MCF 10A (cell line): ENCODE data around the gene BIN1. TPM values are rescaled to one million over a fixed set of nuclear protein-coding genes. Genes with fewer than 3 reads are reported as not detected.

Experiments used
- BruUV-seq: library from RNA; stranded (reverse); fragments of 400-500 nt; replicated peaks from 2 replicates; lab custom pipeline; 2021; lab: Mats Ljungman, UMichigan
- CTCF ChIA-PET: fragments of 300-600 bp; sonication (Branson Sonifier 250); formaldehyde crosslinking; extraction: SDS; loops from one replicate; lab custom pipeline; 2021; ENCODE audit warnings: antibody characterized with exemption, inconsistent platforms; lab: Yijun Ruan, JAX
- POLR2A ChIA-PET: fragments of 300-600, 350-650 bp; sonication (Branson Sonifier 250); formaldehyde crosslinking; extraction: SDS; loops from one replicate; lab custom pipeline; 2020; ENCODE audit warnings: antibody characterized with exemption, inconsistent platforms; lab: Yijun Ruan, JAX
- DNase-seq: peaks from one replicate; pipeline ENCODE4 v3.0.0-alpha.2; 2018; ENCODE audit not compliant: unreplicated experiment
- H3K27ac Mint-ChIP-seq: one replicate; pipeline ENCODE4 v1.8.0; 2022; ENCODE audit warnings: mild to moderate bottlenecking, low read depth, mixed read lengths; ENCODE audit not compliant: unreplicated experiment
- H3K27me3 Mint-ChIP-seq: one replicate; pipeline ENCODE4 v1.8.0; 2022; ENCODE audit warnings: mixed read lengths; ENCODE audit not compliant: insufficient read depth, unreplicated experiment
- H3K36me3 Mint-ChIP-seq: one replicate; pipeline ENCODE4 v1.8.0; 2022; ENCODE audit warnings: mild to moderate bottlenecking, moderate library complexity, mixed read lengths; ENCODE audit not compliant: insufficient read depth, unreplicated experiment
- H3K4me1 Mint-ChIP-seq: one replicate; pipeline ENCODE4 v1.8.0; 2022; ENCODE audit warnings: mixed read lengths; ENCODE audit not compliant: insufficient read depth, unreplicated experiment
- H3K4me3 Mint-ChIP-seq: one replicate; pipeline ENCODE4 v1.8.0; 2022; ENCODE audit warnings: mild to moderate bottlenecking, moderate library complexity, mixed read lengths; ENCODE audit not compliant: unreplicated experiment
- H3K9me3 Mint-ChIP-seq: one replicate; pipeline ENCODE4 v1.8.0; 2022; ENCODE audit warnings: mixed read lengths; ENCODE audit not compliant: unreplicated experiment
- intact Hi-C: fragments of 100-400 bp; cut with micrococcal nuclease; formaldehyde crosslinking; loops from 2 replicates; pipeline ENCODE4 v1.14.1; 2022
- total RNA-seq: library from RNA; stranded (reverse); gene quantifications from 2 replicates; pipeline ENCODE4 v1.2.3, GENCODE V29; 2022
- TF ChIP-seq, protein P1 (sequence below): fragments of 200-600 bp; IDR thresholded peaks from one replicate; pipeline ENCODE4 v1.8.0; 2022; ENCODE audit warnings: antibody characterized with exemption, mild to moderate bottlenecking; ENCODE audit not compliant: unreplicated experiment

Gene BIN1
- total RNA-seq, 1 experiment from 2014 or later, result 29.6 TPM

GRCh38 chr2:127103243-127104165 lies 3.5 kb downstream of the BIN1 start:
- TF ChIP-seq, protein P1, sequence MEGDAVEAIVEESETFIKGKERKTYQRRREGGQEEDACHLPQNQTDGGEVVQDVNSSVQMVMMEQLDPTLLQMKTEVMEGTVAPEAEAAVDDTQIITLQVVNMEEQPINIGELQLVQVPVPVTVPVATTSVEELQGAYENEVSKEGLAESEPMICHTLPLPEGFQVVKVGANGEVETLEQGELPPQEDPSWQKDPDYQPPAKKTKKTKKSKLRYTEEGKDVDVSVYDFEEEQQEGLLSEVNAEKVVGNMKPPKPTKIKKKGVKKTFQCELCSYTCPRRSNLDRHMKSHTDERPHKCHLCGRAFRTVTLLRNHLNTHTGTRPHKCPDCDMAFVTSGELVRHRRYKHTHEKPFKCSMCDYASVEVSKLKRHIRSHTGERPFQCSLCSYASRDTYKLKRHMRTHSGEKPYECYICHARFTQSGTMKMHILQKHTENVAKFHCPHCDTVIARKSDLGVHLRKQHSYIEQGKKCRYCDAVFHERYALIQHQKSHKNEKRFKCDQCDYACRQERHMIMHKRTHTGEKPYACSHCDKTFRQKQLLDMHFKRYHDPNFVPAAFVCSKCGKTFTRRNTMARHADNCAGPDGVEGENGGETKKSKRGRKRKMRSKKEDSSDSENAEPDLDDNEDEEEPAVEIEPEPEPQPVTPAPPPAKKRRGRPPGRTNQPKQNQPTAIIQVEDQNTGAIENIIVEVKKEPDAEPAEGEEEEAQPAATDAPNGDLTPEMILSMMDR, result no peak
- intact Hi-C loops, result no loop called here
- BruUV-seq, result no TSS peak
- Mint-ChIP-seq H3K4me1 (peaks cover 32% of the 10 kb centered on the region), H3K27me3 (no peaks in the 10 kb centered on the region), H3K36me3 (peaks cover 5% of the 10 kb centered on the region), H3K9me3 (no peaks in the 10 kb centered on the region), H3K4me3 (no peak overlapping the region), H3K27ac (no peak overlapping the region)
- ChIA-PET POLR2A (no interaction called here), CTCF (interaction anchor here (0.5 to 0.6 kb wide), 2 partner anchors 178 to 1505 kb away, joined by 3 read pairs; no protein-coding TSS in a partner anchor)
- no peak for DNase-seq

GRCh38 chr2:127102521-127103242 lies 4.3 kb downstream of the BIN1 start:
- H3K9me3 Mint-ChIP-seq, result no peaks in the 10 kb centered on the region
- TF ChIP-seq, protein P1, result no peak
- H3K4me1 Mint-ChIP-seq, result peaks cover 32% of the 10 kb centered on the region
- intact Hi-C loops, result no loop called here
- peaks cover 3% of the 10 kb centered on the region for H3K36me3 Mint-ChIP-seq
- POLR2A ChIA-PET, result interaction anchor here (1.2 kb wide), 1 partner anchor 17 kb away, joined by 3 read pairs; no protein-coding TSS in a partner anchor
- no peak for DNase-seq
- CTCF ChIA-PET, result interaction anchor here (0.6 kb wide), 1 partner anchor 177 kb away, joined by 3 read pairs; no protein-coding TSS in a partner anchor
- no TSS peak for BruUV-seq
- H3K4me3 Mint-ChIP-seq, result no peak overlapping the region
- H3K27me3 Mint-ChIP-seq, result no peaks in the 10 kb centered on the region
- no peak overlapping the region for H3K27ac Mint-ChIP-seq

DNA sequence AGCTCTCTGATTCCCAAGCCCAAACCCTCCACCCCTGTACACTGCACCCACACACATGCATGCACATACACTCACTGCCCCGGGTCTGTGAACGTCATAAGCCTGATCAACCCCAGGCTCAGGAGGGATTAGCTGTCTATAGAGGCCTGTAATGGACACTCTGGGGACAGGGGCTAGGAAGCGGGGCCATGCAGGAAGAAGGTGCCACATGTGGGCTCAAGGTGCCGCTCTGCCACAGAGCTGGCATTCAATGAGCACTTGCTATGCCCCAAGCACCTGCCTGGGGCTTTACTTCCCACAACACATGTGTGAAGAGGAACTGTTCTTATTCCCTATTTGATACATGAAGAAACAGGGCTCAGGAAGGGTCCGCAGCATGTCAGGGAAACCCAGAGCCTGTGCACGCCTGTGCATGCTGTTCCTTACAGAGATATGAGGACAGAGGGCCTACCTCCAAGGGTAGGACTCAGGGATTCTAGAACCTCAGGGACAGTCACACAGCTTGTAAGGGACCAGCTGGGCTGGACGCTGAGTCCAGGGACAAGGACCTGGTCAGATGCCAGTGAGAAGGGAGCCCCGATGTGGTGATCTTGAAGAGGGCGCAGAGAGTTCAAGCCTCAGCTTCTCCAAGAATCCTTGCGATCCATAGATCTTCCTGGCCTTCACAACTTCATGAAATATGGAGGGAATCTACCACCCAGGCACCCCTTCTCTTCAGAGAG lies 5.0 kb downstream of the BIN1 start:
- no peaks in the 10 kb centered on the region for H3K9me3 Mint-ChIP-seq
- TF ChIP-seq, protein P1, result no peak
- H3K4me3 Mint-ChIP-seq, result no peak overlapping the region
- peaks cover 32% of the 10 kb centered on the region for H3K4me1 Mint-ChIP-seq
- no peaks in the 10 kb centered on the region for H3K27me3 Mint-ChIP-seq
- POLR2A ChIA-PET, result interaction anchor here (1.2 to 1.6 kb wide), 2 partner anchors 17 to 37 kb away, joined by 3 to 5 read pairs; no protein-coding TSS in a partner anchor
- DNase-seq, result no peak
- BruUV-seq, result no TSS peak
- intact Hi-C loops, result no loop called here
- no peaks in the 10 kb centered on the region for H3K36me3 Mint-ChIP-seq
- CTCF ChIA-PET, result interaction anchor here (0.7 to 1.6 kb wide), 3 partner anchors 34 to 122 kb away, joined by 3 to 4 read pairs (median 3); no protein-coding TSS in a partner anchor
- peak overlapping the region; percentile 91 for H3K27ac Mint-ChIP-seq
